ENCODE measurements around the gene CTAGE9.
"Not testable (repeated sequence)": the region's sequence is repeated elsewhere in the genome, so short reads cannot be mapped to it uniquely, and the experiment has no call there.

The CTAGE9 gene

GRCh38 chr6:131710917-131711316 is at the start of gene CTAGE9:
Gene CTAGE9, minus strand, starts transcription at chr6:131711017. Its CDS starts 0 bp downstream, at chr6:131711017.
- not testable (repeated sequence) for DNase-seq

- no peak for DNase-seq
Measured at GRCh38 chr6:131758920-131759319, 48.1 kb upstream of the CTAGE9 start.

GRCh38 chr6:131756039-131756438 is 45.2 kb upstream of the CTAGE9 start:
- DNase-seq, result no peak

GRCh38 chr6:131755597-131755996 is 44.8 kb upstream of the CTAGE9 start:
- DNase-seq, result no peak

GRCh38 chr6:131754715-131755567 is 44.1 kb upstream of the CTAGE9 start:
- DNase-seq, result no peak

GRCh38 chr6:131754088-131754487 is 43.3 kb upstream of the CTAGE9 start:
- no peak for DNase-seq

- DNase-seq, result not testable (repeated sequence)
Measured at GRCh38 chr6:131751012-131751715, 40.3 kb upstream of the CTAGE9 start.

- no peak for DNase-seq
Measured at GRCh38 chr6:131749023-131749422, 38.2 kb upstream of the CTAGE9 start.

GRCh38 chr6:131747821-131748353 is 37.1 kb upstream of the CTAGE9 start:
- no peak for DNase-seq

- DNase-seq, result no peak
Measured at GRCh38 chr6:131745476-131745875, 34.7 kb upstream of the CTAGE9 start.

- DNase-seq, result no peak
Measured at GRCh38 chr6:131744432-131745287, 33.8 kb upstream of the CTAGE9 start.

- DNase-seq, result no peak
Measured at GRCh38 chr6:131741688-131742393, 31.0 kb upstream of the CTAGE9 start.

- no peak for DNase-seq
Measured at GRCh38 chr6:131740161-131740560, 29.3 kb upstream of the CTAGE9 start.

- no peak for DNase-seq
Measured at GRCh38 chr6:131739136-131739535, 28.3 kb upstream of the CTAGE9 start.

- no peak for DNase-seq
Measured at GRCh38 chr6:131736811-131737210, 26.0 kb upstream of the CTAGE9 start.

GRCh38 chr6:131736003-131736596 is 25.3 kb upstream of the CTAGE9 start:
- DNase-seq, result no peak

- no peak for DNase-seq
Measured at GRCh38 chr6:131733376-131734016, 22.7 kb upstream of the CTAGE9 start.

- DNase-seq, result no peak
Measured at GRCh38 chr6:131731224-131731623, 20.4 kb upstream of the CTAGE9 start.

- DNase-seq, result no peak
Measured at GRCh38 chr6:131730264-131730663, 19.4 kb upstream of the CTAGE9 start.

GRCh38 chr6:131729550-131729949 is 18.7 kb upstream of the CTAGE9 start:
- DNase-seq, result no peak

- DNase-seq, result no peak
Measured at GRCh38 chr6:131728296-131728939, 17.6 kb upstream of the CTAGE9 start.
